Immature natural killer cell (primary cell): Measurements from ENCODE around the gene AQP12B. TPM values are rescaled to one million over a fixed set of nuclear protein-coding genes. Genes with fewer than 3 reads are reported as not detected.

ENCODE experiments used
- DNase-seq, 3 donors: peaks; one replicate each; pipeline ENCODE4 v3.0.0; 2022; ENCODE audit warnings: mixed read lengths in 1 of 3
- H3K27ac Mint-ChIP-seq, 6 donors: one replicate each; pipeline ENCODE4 v1.8.0; 2020; ENCODE audit warnings: mixed read lengths in 6 of 6, mild to moderate bottlenecking in 5 of 6, inconsistent platforms in 4 of 6, moderate library complexity in 3 of 6
- H3K27me3 Mint-ChIP-seq, 3 donors: one replicate each; pipeline ENCODE4 v1.8.0; 2020 to 2021; ENCODE audit warnings: low read depth in 3 of 3, mild to moderate bottlenecking in 3 of 3, mixed read lengths in 3 of 3, moderate library complexity in 3 of 3, inconsistent platforms in 1 of 3
- H3K36me3 Mint-ChIP-seq, 3 donors: one replicate each; pipeline ENCODE4 v1.8.0; 2020; ENCODE audit warnings: mixed read lengths in 3 of 3, inconsistent platforms in 2 of 3, mild to moderate bottlenecking in 2 of 3
- H3K4me1 Mint-ChIP-seq, 2 donors: one replicate each; pipeline ENCODE4 v1.8.0; 2020; ENCODE audit warnings: inconsistent platforms in 2 of 2, mild to moderate bottlenecking in 2 of 2, mixed read lengths in 2 of 2, moderate library complexity in 1 of 2
- H3K4me3 Mint-ChIP-seq, 5 donors: one replicate each; pipeline ENCODE4 v1.8.0; 2020; ENCODE audit warnings: mild to moderate bottlenecking in 5 of 5, mixed read lengths in 5 of 5, inconsistent platforms in 3 of 5, moderate library complexity in 3 of 5
- H3K9me3 Mint-ChIP-seq, 6 donors: one replicate each; pipeline ENCODE4 v1.8.0; 2020; ENCODE audit warnings: mild to moderate bottlenecking in 6 of 6, mixed read lengths in 6 of 6, inconsistent platforms in 4 of 6, moderate library complexity in 3 of 6
- polyA plus RNA-seq, 3 donors: library from polyadenylated mRNA; unstranded; fragments of 300-500 nt; fragmentation: Illumina TruSeq; gene quantifications; one replicate each; pipeline ENCODE4 v1.2.3, GENCODE V29; 2021

Gene AQP12B
- polyA plus RNA-seq, 3 donors from 2014 or later, result not detected

GRCh38 chr2:240649331-240649730, 33.4 kb downstream of the AQP12B start:
- Mint-ChIP-seq H3K36me3 (peaks cover 0 to 4% (median 0%) of the 10 kb centered on the region in 3 donors), H3K27ac (peak overlapping the region in 1 of 6 donors; percentile 41), H3K4me3 (no peak overlapping the region), H3K9me3 (peaks cover 0 to 2% (median 0%) of the 10 kb centered on the region in 6 donors), H3K4me1 (peaks cover 0 to 5% of the 10 kb centered on the region in 2 donors), H3K27me3 (peaks cover 2 to 5% (median 3%) of the 10 kb centered on the region in 3 donors)
- DNase-seq, result no peak

GRCh38 chr2:240648650-240649275, 33.9 kb downstream of the AQP12B start:
- Mint-ChIP-seq H3K36me3 (peaks cover 0 to 4% (median 0%) of the 10 kb centered on the region in 3 donors), H3K4me3 (no peak overlapping the region), H3K27ac (peak overlapping the region in 1 of 6 donors; percentile 16), H3K27me3 (peaks cover 2 to 4% (median 3%) of the 10 kb centered on the region in 3 donors), H3K4me1 (peaks cover 0 to 5% of the 10 kb centered on the region in 2 donors), H3K9me3 (peaks cover 0 to 2% (median 0%) of the 10 kb centered on the region in 6 donors)
- no peak for DNase-seq

GRCh38 chr2:240648155-240648649, 34.5 kb downstream of the AQP12B start:
- H3K9me3 Mint-ChIP-seq, result no peaks in the 10 kb centered on the region

GRCh38 chr2:240647503-240648154, 35.1 kb downstream of the AQP12B start:
- no peaks in the 10 kb centered on the region for H3K9me3 Mint-ChIP-seq
- DNase-seq, result no peak
- no peak overlapping the region for H3K4me3 Mint-ChIP-seq
- H3K27ac Mint-ChIP-seq, result peak overlapping the region in 3 of 6 donors; percentile 28 to 53 (median 43)
- peaks cover 0 to 5% of the 10 kb centered on the region in 2 donors for H3K4me1 Mint-ChIP-seq
- H3K27me3 Mint-ChIP-seq, result peaks cover 2 to 3% (median 3%) of the 10 kb centered on the region in 3 donors
- peaks cover 0 to 4% (median 0%) of the 10 kb centered on the region in 3 donors for H3K36me3 Mint-ChIP-seq

More at GRCh38 chr2:240648155-240648649, 34.5 kb downstream of the AQP12B start:
- DNase-seq, result no peak
- peaks cover 0 to 5% of the 10 kb centered on the region in 2 donors for H3K4me1 Mint-ChIP-seq
- H3K27me3 Mint-ChIP-seq, result peaks cover 2 to 3% (median 3%) of the 10 kb centered on the region in 3 donors
- peaks cover 0 to 4% (median 0%) of the 10 kb centered on the region in 3 donors for H3K36me3 Mint-ChIP-seq
- peak overlapping the region in 1 of 6 donors; percentile 16 for H3K27ac Mint-ChIP-seq
- H3K4me3 Mint-ChIP-seq, result no peak overlapping the region

- H3K27me3 Mint-ChIP-seq, result peaks cover 2 to 3% (median 3%) of the 10 kb centered on the region in 3 donors
- H3K27ac Mint-ChIP-seq, result peak overlapping the region in 1 of 6 donors; percentile 53
- no peaks in the 10 kb centered on the region for H3K36me3 Mint-ChIP-seq
- no peak for DNase-seq
- H3K4me1 Mint-ChIP-seq, result peaks cover 0 to 5% of the 10 kb centered on the region in 2 donors
- peak overlapping the region in 1 of 5 donors; percentile 52 for H3K4me3 Mint-ChIP-seq
- no peaks in the 10 kb centered on the region for H3K9me3 Mint-ChIP-seq
Observed at GRCh38 chr2:240646900-240647502, 35.7 kb downstream of the AQP12B start.

- Mint-ChIP-seq H3K27ac (peak overlapping the region; percentile 7 to 89 (median 82)), H3K27me3 (peaks cover 2 to 4% (median 3%) of the 10 kb centered on the region in 3 donors), H3K4me1 (peaks cover 0 to 5% of the 10 kb centered on the region in 2 donors), H3K36me3 (no peaks in the 10 kb centered on the region), H3K4me3 (peak overlapping the region in 3 of 5 donors; percentile 52 to 66 (median 52)), H3K9me3 (no peaks in the 10 kb centered on the region)
- DNase-seq, result peak; percentile 49 to 67 (median 57)
Observed at GRCh38 chr2:240646176-240646899, 36.3 kb downstream of the AQP12B start.

GRCh38 chr2:240645801-240646175, 36.9 kb downstream of the AQP12B start:
- Mint-ChIP-seq H3K9me3 (no peaks in the 10 kb centered on the region), H3K4me1 (peaks cover 0 to 5% of the 10 kb centered on the region in 2 donors), H3K27me3 (peaks cover 2 to 4% (median 3%) of the 10 kb centered on the region in 3 donors), H3K36me3 (no peaks in the 10 kb centered on the region), H3K4me3 (peak overlapping the region in 3 of 5 donors; percentile 52 to 66 (median 52)), H3K27ac (peak overlapping the region in 5 of 6 donors; percentile 23 to 89 (median 83))
- no peak for DNase-seq

- no peak overlapping the region for H3K4me3 Mint-ChIP-seq
Observed at GRCh38 chr2:240645346-240645745, 37.3 kb downstream of the AQP12B start.

GRCh38 chr2:240644859-240645301, 37.8 kb downstream of the AQP12B start:
- H3K27ac Mint-ChIP-seq, result peak overlapping the region in 1 of 6 donors; percentile 81
- H3K27me3 Mint-ChIP-seq, result peaks cover 2 to 4% (median 3%) of the 10 kb centered on the region in 3 donors
- no peaks in the 10 kb centered on the region for H3K36me3 Mint-ChIP-seq
- peak in 1 of 3 donors; percentile 18 for DNase-seq
- H3K4me1 Mint-ChIP-seq, result peaks cover 0 to 5% of the 10 kb centered on the region in 2 donors
- H3K9me3 Mint-ChIP-seq, result no peaks in the 10 kb centered on the region
- H3K4me3 Mint-ChIP-seq, result no peak overlapping the region

More at GRCh38 chr2:240645346-240645745, 37.3 kb downstream of the AQP12B start:
- H3K27ac Mint-ChIP-seq, result peak overlapping the region in 3 of 6 donors; percentile 81 to 89 (median 89)
- no peaks in the 10 kb centered on the region for H3K9me3 Mint-ChIP-seq
- peaks cover 0 to 5% of the 10 kb centered on the region in 2 donors for H3K4me1 Mint-ChIP-seq
- no peak for DNase-seq
- peaks cover 2 to 4% (median 3%) of the 10 kb centered on the region in 3 donors for H3K27me3 Mint-ChIP-seq
- H3K36me3 Mint-ChIP-seq, result no peaks in the 10 kb centered on the region

- no peak for DNase-seq
- Mint-ChIP-seq H3K4me3 (no peak overlapping the region), H3K27ac (peak overlapping the region in 2 of 6 donors; percentile 31 to 53), H3K36me3 (no peaks in the 10 kb centered on the region), H3K4me1 (peaks cover 0 to 5% of the 10 kb centered on the region in 2 donors), H3K9me3 (no peaks in the 10 kb centered on the region), H3K27me3 (peaks cover 0 to 3% (median 1%) of the 10 kb centered on the region in 3 donors)
Observed at GRCh38 chr2:240644171-240644651, 38.5 kb downstream of the AQP12B start.

GRCh38 chr2:240643811-240644150, 38.9 kb downstream of the AQP12B start:
- no peak overlapping the region for H3K4me3 Mint-ChIP-seq
- no peak for DNase-seq
- H3K36me3 Mint-ChIP-seq, result no peaks in the 10 kb centered on the region
- H3K9me3 Mint-ChIP-seq, result no peaks in the 10 kb centered on the region
- H3K4me1 Mint-ChIP-seq, result peaks cover 0 to 5% of the 10 kb centered on the region in 2 donors
- H3K27ac Mint-ChIP-seq, result peak overlapping the region in 2 of 6 donors; percentile 31 to 53
- H3K27me3 Mint-ChIP-seq, result peaks cover 0 to 3% (median 1%) of the 10 kb centered on the region in 3 donors

GRCh38 chr2:240643093-240643810, 39.4 kb downstream of the AQP12B start:
- H3K9me3 Mint-ChIP-seq, result no peaks in the 10 kb centered on the region
- H3K4me3 Mint-ChIP-seq, result no peak overlapping the region
- H3K4me1 Mint-ChIP-seq, result peaks cover 0 to 5% of the 10 kb centered on the region in 2 donors
- peak overlapping the region in 1 of 6 donors; percentile 56 for H3K27ac Mint-ChIP-seq
- H3K36me3 Mint-ChIP-seq, result no peaks in the 10 kb centered on the region
- H3K27me3 Mint-ChIP-seq, result peaks cover 0 to 3% (median 1%) of the 10 kb centered on the region in 3 donors
- DNase-seq, result no peak
